ENCODE measurements around the gene GABRP.
"Not testable (repeated sequence)": the region's sequence is repeated elsewhere in the genome, so short reads cannot be mapped to it uniquely, and the experiment has no call there.

Gene GABRP

GRCh38 chr5:170805666-170806065 is 22.1 kb downstream of the GABRP start:
- DNase-seq: no peak

- DNase-seq: no peak
Measured at GRCh38 chr5:170809551-170809950, 26.0 kb downstream of the GABRP start.

- DNase-seq: no peak
Measured at GRCh38 chr5:170811719-170812118, 28.2 kb downstream of the GABRP start.

GRCh38 chr5:170813231-170813630 is 29.7 kb downstream of the GABRP start:
- DNase-seq: no peak

- DNase-seq: no peak
Measured at GRCh38 chr5:170817195-170817594, 33.7 kb downstream of the GABRP start.

GRCh38 chr5:170818232-170818631 is 34.7 kb downstream of the GABRP start:
- no peak for DNase-seq

GRCh38 chr5:170819824-170820223 is 36.3 kb downstream of the GABRP start:
- DNase-seq: no peak

- DNase-seq: no peak
Measured at GRCh38 chr5:170821257-170821800, 37.8 kb downstream of the GABRP start.

- no peak for DNase-seq
Measured at GRCh38 chr5:170826117-170826516, 42.6 kb downstream of the GABRP start.

- no peak for DNase-seq
Measured at GRCh38 chr5:170832241-170832640, 48.7 kb downstream of the GABRP start.

- DNase-seq: not testable (repeated sequence)
Measured at GRCh38 chr5:170833981-170834380, 50.5 kb downstream of the GABRP start.

GRCh38 chr5:170836226-170836625 is 52.7 kb downstream of the GABRP start:
- DNase-seq: no peak

- DNase-seq: no peak
Measured at GRCh38 chr5:170843870-170844269, 60.3 kb downstream of the GABRP start.

GRCh38 chr5:170844651-170845050 is 61.1 kb downstream of the GABRP start:
- no peak for DNase-seq

- no peak for DNase-seq
Measured at GRCh38 chr5:170846416-170846815, 62.9 kb downstream of the GABRP start.

GRCh38 chr5:170846846-170847245 is 63.3 kb downstream of the GABRP start:
- DNase-seq: no peak

GRCh38 chr5:170848033-170848432 is 64.5 kb downstream of the GABRP start:
- no peak for DNase-seq

- DNase-seq: no peak
Measured at GRCh38 chr5:170849374-170849773, 65.8 kb downstream of the GABRP start.

GRCh38 chr5:170854566-170854965 is 71.0 kb downstream of the GABRP start:
- no peak for DNase-seq

GRCh38 chr5:170857066-170857465 is 73.5 kb downstream of the GABRP start:
- DNase-seq: no peak

GRCh38 chr5:170860415-170860814 is 76.9 kb downstream of the GABRP start:
- no peak for DNase-seq

- no peak for DNase-seq
Measured at GRCh38 chr5:170860818-170861666, 77.5 kb downstream of the GABRP start.

GRCh38 chr5:170861667-170861916 is 78.1 kb downstream of the GABRP start:
- DNase-seq: no peak

GRCh38 chr5:170861917-170862766 is 78.6 kb downstream of the GABRP start, which contains the start of gene RANBP17:
RANBP17 (plus strand) TSS chr5:170862018.
- DNase-seq: no peak
